SH-SY5Y (cell line): ENCODE data around the gene ADCY9.

Experiments
- GATA2 ChIP-seq: IDR thresholded peaks from 2 replicates; pipeline ENCODE4 v1.6.1; 2011; ENCODE audit warnings: mild to moderate bottlenecking, low read depth, low read length
- GATA3 ChIP-seq: IDR thresholded peaks from 2 replicates; pipeline ENCODE4 v1.6.1; 2011; ENCODE audit warnings: low read depth, mild to moderate bottlenecking, low read length, moderate library complexity

DNA sequence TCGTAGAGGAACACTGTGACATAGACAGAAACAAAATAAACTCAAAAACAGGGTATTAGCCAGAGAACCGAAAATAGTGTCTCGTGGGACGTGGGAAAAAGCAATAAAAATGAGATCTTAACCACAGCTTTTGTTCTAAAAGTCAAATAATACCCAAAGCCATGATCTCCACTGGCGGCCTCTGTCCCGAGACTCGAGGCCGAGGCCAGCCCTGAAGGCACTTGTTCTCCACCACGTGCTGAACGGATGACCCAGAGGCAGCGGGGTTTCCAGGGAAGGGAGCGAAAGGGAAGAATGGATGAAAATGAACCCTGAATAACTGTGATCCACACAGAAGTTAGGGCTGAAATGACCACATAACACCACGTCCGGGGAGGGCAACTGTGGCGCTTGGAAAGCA lies 150.9 kb downstream of the ADCY9 start:
- TF ChIP-seq GATA2 (no peak), GATA3 (no peak)
